ENCODE results near the gene ATP2C2.

ATP2C2 gene

DNA sequence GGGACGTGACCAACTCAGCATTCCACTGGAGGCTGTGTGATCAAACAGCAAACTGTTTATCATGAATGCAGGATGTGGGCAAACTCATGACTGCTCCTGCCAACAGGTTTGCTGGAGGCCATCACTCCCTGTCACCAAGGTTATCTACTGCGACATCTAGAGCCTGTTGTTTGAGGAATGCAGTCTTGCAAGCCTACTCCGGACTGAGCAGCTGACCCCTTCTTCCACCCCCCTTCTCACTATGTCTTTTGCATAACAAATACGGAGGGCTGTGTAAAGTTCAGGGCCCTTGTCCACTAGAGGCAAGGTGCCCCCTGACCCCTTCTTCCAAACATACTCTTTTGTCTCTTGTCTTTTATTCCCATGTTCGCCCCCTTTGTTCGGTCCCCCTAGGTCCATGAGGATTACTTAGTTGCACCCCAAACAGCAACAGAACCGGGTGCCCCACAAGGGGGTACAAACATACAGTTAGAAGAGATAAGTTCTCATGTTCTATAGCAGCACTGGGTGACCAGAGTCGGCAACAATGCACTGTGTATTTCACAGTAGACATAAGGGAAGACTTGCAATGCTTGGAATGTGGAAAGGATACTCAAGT lies 107.4 kb downstream of the ATP2C2 start:
- TF ChIP-seq SP1 (IDR thresholded peaks at IDR 0.05): no peak
- TF ChIP-seq FOXK2 (IDR thresholded peaks at IDR 0.05): no peak
- TF ChIP-seq HDGF (IDR thresholded peaks at IDR 0.05; ENCODE audit: borderline replicate concordance): no peak
- no peak for TF ChIP-seq NFRKB (IDR thresholded peaks at IDR 0.05)
- TF ChIP-seq, protein P1, sequence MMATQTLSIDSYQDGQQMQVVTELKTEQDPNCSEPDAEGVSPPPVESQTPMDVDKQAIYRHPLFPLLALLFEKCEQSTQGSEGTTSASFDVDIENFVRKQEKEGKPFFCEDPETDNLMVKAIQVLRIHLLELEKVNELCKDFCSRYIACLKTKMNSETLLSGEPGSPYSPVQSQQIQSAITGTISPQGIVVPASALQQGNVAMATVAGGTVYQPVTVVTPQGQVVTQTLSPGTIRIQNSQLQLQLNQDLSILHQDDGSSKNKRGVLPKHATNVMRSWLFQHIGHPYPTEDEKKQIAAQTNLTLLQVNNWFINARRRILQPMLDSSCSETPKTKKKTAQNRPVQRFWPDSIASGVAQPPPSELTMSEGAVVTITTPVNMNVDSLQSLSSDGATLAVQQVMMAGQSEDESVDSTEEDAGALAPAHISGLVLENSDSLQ (IDR thresholded peaks at IDR 0.05): no peak
- TF ChIP-seq FOXA1 (IDR thresholded peaks at IDR 0.05): no peak
- no peak for TF ChIP-seq ARNT (IDR thresholded peaks at IDR 0.05)
- CTCF ChIA-PET: no interaction called here

DNA sequence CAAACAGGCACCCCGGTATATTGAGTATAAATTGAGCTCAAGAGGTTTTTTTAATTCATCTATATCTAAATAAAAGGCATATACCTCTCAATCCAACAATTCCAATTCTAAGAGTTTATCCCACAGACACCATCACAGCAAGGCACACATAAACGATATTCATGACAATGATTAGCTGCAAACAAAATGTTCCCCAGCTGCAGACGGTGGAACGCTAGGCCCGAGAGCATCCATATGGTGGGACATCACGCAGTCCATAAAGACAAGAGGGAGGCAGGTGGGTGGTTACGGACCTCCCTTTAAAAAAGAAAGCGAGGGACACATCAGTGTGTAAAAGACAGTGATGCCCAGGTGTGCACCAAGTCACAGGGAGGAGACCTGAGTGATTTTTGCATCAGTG lies 108.1 kb downstream of the ATP2C2 start:
- no peak for DNase-seq (ENCODE audit: extremely low spot score)
- TF ChIP-seq CTBP1 (IDR thresholded peaks at IDR 0.05; ENCODE audit: borderline replicate concordance) (no peak), ZNF384 (IDR thresholded peaks at IDR 0.05) (no peak), FOXA1 (IDR thresholded peaks at IDR 0.05) (no peak), HDGF (IDR thresholded peaks at IDR 0.05; ENCODE audit: borderline replicate concordance) (no peak), L3MBTL2 (conservative IDR thresholded peaks at IDR 0.05) (no peak), BHLHE40 (IDR thresholded peaks at IDR 0.05; ENCODE audit: borderline replicate concordance) (no peak), NFRKB (IDR thresholded peaks at IDR 0.05) (no peak), LEF1 (IDR thresholded peaks at IDR 0.05; ENCODE audit: borderline replicate concordance) (no peak), SUZ12 (IDR thresholded peaks at IDR 0.05) (no peak), SP1 (IDR thresholded peaks at IDR 0.05) (no peak), ARNT (IDR thresholded peaks at IDR 0.05) (no peak), FOXM1 (IDR thresholded peaks at IDR 0.05; ENCODE audit: borderline replicate concordance) (no peak), ELF4 (IDR thresholded peaks at IDR 0.05) (no peak)
- TF ChIP-seq, protein P1 (IDR thresholded peaks at IDR 0.05): no peak
- CTCF ChIA-PET: interaction anchor here (0.7 kb wide), 1 partner anchor 411 kb away, joined by 3 read pairs; no protein-coding TSS in a partner anchor
- POLR2A ChIA-PET: no interaction called here

More for the DNA sequence above, 107.4 kb downstream of the ATP2C2 start:
- no peak for DNase-seq (ENCODE audit: extremely low spot score)
- POLR2A ChIA-PET: no interaction called here

DNA sequence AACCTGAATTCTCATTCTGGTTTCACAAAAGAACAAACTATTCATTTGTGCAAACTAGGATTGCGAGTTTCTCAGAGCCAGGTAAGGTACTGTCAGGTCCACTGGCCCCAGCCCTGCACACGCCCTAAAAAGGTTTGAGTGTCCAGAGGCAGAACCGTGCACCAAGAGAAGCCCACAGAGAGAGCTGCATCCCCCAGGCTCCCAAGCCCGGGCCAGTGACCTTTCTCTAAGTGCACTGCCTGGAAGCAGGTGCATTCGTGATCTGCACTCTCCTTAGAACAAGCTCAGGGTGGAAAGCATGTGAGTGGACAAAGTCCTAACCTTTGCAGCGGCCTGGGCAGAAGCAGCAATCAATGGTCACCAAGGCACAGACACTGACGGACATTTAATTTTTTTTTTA lies 109.3 kb downstream of the ATP2C2 start:
- CTCF ChIA-PET: no interaction called here
- POLR2A ChIA-PET: no interaction called here
- DNase-seq (ENCODE audit: extremely low spot score): no peak
- TF ChIP-seq FOXK2 (IDR thresholded peaks at IDR 0.05) (no peak), TARDBP (IDR thresholded peaks at IDR 0.05) (no peak)

DNA sequence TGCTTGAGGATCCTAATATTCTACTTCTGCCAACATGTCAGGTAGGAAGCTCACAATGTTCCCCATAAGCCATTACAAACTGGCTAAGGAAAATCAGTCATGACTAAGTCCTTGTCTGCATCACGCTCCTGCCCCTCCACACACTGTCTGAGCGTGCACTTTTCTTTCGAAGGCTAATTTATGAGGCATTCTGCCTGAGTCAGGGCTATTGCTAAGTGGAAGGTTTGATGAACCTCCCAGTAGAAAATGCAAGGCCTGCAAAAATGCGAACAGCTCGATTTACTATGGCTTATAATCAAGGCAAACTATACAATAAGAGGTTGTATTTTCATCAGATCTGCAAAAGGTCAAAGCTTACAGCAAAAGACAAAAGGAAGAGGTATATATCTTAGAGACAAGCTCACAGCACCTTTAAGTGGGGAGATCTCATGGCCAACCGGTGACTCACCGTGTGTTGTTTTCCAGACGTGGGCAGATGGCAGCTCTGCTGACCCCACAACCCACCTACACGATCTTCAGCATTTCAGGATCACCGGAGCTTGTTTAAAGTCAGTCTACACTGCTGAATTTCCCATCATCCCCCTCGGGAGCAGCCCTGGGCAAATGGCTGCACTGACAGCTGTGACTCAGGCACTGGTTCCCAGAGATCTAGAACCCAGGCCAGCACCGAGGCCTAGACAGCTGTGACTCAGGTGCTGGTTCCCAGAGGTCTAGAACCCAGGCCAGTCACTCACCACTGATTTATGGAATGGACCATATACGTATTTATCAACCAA lies 110.0 kb downstream of the ATP2C2 start:
- CTCF ChIA-PET: no interaction called here
- POLR2A ChIA-PET: no interaction called here
- no peak for TF ChIP-seq ARNT (IDR thresholded peaks at IDR 0.05)
- no peak for TF ChIP-seq SUZ12 (IDR thresholded peaks at IDR 0.05)
- no peak for TF ChIP-seq FOXA1 (IDR thresholded peaks at IDR 0.05)
- TF ChIP-seq FOXM1 (IDR thresholded peaks at IDR 0.05; ENCODE audit: borderline replicate concordance): no peak
- no peak for TF ChIP-seq HDGF (IDR thresholded peaks at IDR 0.05; ENCODE audit: borderline replicate concordance)
- TF ChIP-seq FOXK2 (IDR thresholded peaks at IDR 0.05): no peak
- TF ChIP-seq ZNF384 (IDR thresholded peaks at IDR 0.05): no peak
- TF ChIP-seq, protein P1 (IDR thresholded peaks at IDR 0.05): no peak
- TF ChIP-seq L3MBTL2 (conservative IDR thresholded peaks at IDR 0.05): no peak
- no peak for TF ChIP-seq SP1 (IDR thresholded peaks at IDR 0.05)
- no peak for TF ChIP-seq CTBP1 (IDR thresholded peaks at IDR 0.05; ENCODE audit: borderline replicate concordance)
- no peak for TF ChIP-seq LEF1 (IDR thresholded peaks at IDR 0.05; ENCODE audit: borderline replicate concordance)
- TF ChIP-seq TARDBP (IDR thresholded peaks at IDR 0.05): no peak
- no peak for TF ChIP-seq NFRKB (IDR thresholded peaks at IDR 0.05)
- no peak for TF ChIP-seq ELF4 (IDR thresholded peaks at IDR 0.05)
- TF ChIP-seq BHLHE40 (IDR thresholded peaks at IDR 0.05; ENCODE audit: borderline replicate concordance): no peak
- no peak for DNase-seq (ENCODE audit: extremely low spot score)

DNA sequence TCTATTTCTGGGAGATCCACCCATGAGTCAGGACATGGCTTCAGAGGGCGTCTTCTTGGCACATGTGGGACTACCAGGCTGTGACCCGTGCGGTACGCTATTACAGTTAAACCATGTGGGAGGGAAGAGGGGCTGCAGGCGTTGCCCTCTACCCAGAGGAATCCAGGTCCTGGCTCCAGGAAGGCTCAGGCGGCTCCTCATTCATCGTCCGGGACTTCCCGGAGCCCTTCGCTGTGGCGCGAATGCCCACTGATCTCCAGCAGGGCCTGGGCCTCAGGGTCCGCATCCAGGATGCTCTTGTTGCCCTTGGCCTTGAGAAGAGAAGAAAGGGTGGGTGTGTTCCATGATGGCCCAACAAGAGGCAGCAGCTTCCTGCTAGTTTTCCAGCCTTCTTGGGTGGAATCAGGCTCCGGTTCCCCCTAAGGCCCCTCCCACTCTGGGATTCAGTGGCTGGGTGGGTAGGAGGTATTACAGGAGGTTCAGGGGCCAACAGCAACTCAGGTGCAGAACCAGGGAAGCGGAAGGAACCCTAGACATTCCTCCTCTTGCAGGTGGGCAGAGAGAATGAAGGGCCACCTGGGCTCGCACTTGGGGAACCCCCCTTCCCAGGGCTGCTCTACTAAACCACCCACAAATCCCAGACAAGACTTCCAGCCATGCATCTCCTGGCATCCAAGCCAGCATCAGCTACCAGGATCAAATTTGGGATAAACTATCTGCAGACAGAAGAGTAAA lies 111.5 kb downstream of the ATP2C2 start:
- ChIA-PET CTCF (no interaction called here), POLR2A (no interaction called here)
- DNase-seq (ENCODE audit: extremely low spot score): no peak
- no peak for TF ChIP-seq ARNT (IDR thresholded peaks at IDR 0.05)

DNA sequence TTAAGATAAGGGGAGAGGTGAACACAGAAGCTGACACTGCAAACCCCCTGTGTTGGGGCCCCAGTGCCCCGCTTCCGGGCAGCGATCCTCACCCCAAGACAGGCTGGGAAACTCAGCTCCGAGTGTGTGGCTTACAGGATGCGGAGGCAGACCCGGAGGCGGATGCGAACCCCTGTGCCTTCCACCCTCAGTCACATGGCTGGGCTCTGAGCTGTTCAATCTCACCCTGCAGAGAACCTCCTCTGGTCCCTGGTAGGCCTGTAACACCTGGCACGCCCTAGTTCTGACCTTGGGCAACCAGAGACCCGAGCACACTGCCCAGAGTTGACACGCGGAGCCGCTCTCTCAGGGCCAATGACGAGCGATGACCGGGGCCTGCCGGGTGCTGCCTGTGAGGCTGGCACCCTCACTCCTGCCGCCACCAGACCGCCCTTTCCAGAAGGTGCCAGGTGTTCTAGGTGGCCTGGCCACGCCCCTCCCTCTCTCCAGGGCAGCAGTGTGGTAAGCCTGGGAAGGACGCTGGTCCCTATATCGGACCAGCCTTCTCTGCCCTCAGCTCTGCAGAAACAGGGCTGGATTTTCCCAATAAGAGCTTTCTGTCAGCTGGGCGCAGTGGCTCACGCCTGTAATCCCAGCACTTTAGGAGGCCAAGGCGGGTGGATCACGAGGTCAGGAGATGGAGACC lies 112.9 kb downstream of the ATP2C2 start:
- no peak for DNase-seq (ENCODE audit: extremely low spot score)
- TF ChIP-seq FOXA1 (IDR thresholded peaks at IDR 0.05): no peak
- TF ChIP-seq FOXK2 (IDR thresholded peaks at IDR 0.05): no peak
- TF ChIP-seq ZNF384 (IDR thresholded peaks at IDR 0.05): no peak
- ChIA-PET CTCF (interaction anchor here (1.1 kb wide), 1 partner anchor 34 kb away, joined by 3 read pairs; no protein-coding TSS in a partner anchor), POLR2A (no interaction called here)
